ENCODE results near the gene PLA2G4B. TPM values are rescaled to one million over a fixed set of nuclear protein-coding genes. Genes with fewer than 3 reads are reported as not detected.

The PLA2G4B gene
- 8.6 and 11.1 TPM in 2 replicates for total RNA-seq

- intact Hi-C loops (cut with micrococcal nuclease), result no loop called here
These were observed at the start of gene PLA2G4B for GRCh38 chr15:41838400-41838897. TSS of gene PLA2G4B (plus strand) at chr15:41838847. CDS start at chr15:41838914, 67 bp downstream.

DNA sequence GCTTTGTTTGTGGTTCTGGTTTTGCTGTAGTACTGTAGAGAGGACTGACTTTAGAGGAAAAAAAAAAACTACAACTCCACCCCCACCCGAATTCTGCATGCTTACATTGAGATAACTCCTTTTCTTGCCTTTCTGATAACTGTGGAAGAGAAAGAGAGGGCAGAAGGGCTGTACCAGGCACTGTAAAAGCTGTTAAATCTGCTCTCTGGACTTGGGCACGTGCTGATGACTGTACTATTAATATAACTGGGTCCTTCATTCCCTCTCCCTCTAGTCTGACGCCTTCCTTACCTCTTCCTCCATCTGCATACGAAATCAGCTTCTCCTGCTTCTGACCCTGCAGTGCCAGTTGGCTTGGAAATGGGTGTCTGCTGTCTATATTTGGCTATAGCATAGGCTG lies 49.4 kb upstream of the PLA2G4B start:
- intact Hi-C loops (cut with micrococcal nuclease), result no loop called here

DNA sequence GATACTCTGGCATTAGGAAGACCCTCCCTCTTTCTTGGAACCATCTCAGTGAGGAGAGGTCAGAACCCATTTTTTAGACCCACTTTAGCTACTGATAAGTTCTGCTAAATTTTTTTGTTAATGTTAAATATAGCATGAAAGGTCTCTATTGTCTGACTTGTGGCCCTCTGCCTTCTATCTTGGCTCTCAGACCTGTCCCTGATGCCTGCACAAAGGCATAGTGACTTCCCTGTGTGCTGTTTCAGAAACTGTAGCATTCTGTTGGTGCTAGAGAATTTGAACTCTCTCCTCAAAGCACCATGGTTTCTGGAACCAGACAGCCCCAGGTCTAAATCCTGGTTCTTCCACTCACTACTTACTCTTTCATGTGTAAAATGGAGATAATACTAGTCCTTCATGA lies 49.0 kb upstream of the PLA2G4B start:
- intact Hi-C loops (cut with micrococcal nuclease), result no loop called here

- intact Hi-C loops (cut with micrococcal nuclease), result no loop called here
These were observed 48.5 kb upstream of the PLA2G4B start for GRCh38 chr15:41790169-41790568.

GRCh38 chr15:41790756-41791546 lies 47.7 kb upstream of the PLA2G4B start:
- intact Hi-C loops (cut with micrococcal nuclease), result no loop called here

- intact Hi-C loops (cut with micrococcal nuclease), result no loop called here
These were observed 47.1 kb upstream of the PLA2G4B start for GRCh38 chr15:41791547-41791937.

DNA sequence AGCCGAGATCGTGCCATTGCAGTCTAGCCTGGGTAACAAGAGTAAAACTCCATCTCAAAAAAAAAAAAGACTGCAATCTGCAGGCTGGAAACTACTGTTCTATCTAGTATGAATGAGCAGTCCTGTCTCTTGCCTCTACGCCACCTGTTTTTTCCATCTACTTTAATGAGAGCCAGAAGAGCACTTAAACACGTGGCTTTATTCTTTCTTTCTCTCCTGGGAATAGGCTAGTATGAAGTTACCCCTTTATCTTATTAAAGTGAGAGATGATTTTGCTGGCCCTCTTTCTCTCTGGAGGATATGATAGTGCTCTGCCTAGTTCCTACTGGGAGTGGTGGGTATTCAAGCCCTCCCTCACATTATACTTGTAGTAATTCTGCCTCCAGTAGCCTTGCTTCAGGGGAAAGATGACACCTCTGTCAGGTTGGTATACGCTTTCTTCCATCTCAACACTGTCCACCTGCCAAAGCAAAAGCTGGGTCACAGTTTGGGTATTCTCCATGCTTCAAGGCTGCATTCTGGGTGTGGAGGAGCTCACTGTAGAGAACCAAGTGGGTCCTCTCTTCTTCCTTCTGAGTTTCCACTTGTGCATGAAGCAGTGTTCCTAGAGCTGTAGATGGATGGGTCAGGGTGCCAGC lies 46.5 kb upstream of the PLA2G4B start:
- intact Hi-C loops (cut with micrococcal nuclease), result no loop called here

- intact Hi-C loops (cut with micrococcal nuclease), result no loop called here
These were observed 44.6 kb upstream of the PLA2G4B start for GRCh38 chr15:41794081-41794480.

DNA sequence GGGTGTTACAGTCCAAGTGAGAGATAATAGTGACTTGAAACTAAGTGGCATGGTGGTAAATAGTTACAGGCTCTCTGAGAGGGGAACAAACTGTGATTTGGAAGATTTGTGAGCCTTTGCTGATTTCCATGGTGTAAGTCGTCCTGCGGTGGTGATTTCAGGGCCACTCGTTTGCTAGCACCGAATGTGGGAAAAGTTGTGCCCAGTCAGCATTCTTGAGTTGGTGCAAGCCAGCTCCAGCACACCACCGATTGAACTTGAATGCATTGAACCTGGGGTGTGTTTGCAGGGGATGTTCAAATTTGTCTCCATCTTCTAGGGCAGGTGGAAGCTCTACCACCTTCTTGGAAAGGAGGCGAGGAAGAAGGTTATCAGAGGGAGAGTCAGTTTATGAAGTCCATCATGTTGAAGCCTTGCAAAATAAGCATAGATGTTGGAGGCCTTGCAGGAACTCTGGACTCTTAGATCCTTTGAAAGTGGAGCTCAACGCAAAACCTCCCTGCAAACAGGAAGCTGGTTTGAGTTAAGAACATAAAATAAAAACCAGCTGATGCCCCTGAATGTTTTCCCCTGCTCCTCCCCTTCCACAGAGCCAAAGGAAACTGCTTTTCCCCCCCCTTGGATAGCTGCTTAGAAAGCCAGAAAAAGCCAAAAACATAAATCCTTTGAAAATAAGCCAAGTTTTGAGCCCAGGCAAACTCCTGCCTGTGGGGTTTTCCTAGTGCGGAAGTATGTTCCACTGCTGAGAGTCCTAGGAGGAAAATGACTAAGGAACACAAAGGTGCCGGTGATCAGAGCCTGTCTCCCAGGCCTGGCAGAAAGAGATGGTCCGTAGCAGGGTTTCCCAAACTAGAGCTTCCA lies 42.4 kb upstream of the PLA2G4B start:
- intact Hi-C loops (cut with micrococcal nuclease), result no loop called here

DNA sequence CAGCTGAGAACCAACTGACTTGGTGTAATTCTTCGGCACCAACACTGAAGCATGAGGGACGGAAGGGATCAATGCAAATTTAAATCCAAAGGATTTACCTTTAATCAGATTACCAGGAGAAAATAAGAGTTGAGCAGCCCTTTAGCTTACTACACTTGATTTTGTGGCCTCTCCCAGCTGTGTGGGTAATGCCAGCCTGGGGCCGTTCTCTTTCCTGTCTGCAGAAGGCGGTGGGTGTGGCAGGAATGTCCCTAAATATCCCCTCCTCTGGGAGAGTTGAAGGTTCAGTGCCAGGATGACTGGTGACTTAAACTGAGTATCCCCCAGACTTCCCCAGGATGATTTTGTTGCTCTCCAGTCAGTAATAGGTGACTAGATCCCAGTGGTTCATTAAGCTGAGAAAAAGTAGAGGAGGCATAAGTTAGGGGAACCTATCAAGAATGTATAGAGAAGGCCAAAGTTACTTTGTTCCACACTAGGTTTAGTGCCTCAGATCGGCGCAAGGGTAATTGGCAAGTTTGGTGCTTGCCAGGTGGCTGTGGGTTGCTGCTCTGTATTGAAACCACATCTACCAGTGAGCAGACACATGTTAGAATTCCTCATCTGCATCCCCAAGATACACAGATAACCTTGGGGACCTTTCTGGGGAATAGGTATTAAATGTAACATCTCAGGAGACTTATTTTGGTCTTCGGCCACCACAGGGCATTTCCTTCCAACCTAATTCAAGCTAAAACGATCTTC lies 41.3 kb upstream of the PLA2G4B start:
- intact Hi-C loops (cut with micrococcal nuclease), result no loop called here

- intact Hi-C loops (cut with micrococcal nuclease), result no loop called here
These were observed 39.8 kb upstream of the PLA2G4B start for GRCh38 chr15:41798607-41799487.

GRCh38 chr15:41799488-41799805 lies 39.2 kb upstream of the PLA2G4B start:
- intact Hi-C loops (cut with micrococcal nuclease), result no loop called here

GRCh38 chr15:41801185-41801584 lies 37.5 kb upstream of the PLA2G4B start:
- intact Hi-C loops (cut with micrococcal nuclease), result no loop called here

- intact Hi-C loops (cut with micrococcal nuclease), result no loop called here
These were observed 36.7 kb upstream of the PLA2G4B start for GRCh38 chr15:41801850-41802455.

DNA sequence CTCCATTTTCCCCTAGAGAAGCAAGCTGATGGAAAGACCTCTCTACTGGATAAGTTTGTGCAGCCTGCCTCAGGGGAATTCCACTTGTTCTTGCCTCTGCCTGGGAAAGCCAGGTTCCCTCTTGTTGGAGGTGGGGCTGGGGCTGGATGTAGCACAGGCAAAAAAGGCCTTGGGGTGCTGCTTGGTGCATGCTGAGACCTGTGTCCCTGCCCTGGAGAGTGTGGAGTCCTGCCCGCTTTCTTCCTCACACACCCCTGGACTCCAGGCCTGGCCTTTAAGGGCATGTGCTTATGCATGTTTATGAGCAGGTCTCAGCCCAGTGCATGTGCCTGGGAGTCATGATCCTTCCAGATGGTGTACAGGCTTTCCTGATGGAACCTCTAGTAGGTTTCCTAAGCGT lies 34.3 kb upstream of the PLA2G4B start:
- intact Hi-C loops (cut with micrococcal nuclease), result no loop called here

DNA sequence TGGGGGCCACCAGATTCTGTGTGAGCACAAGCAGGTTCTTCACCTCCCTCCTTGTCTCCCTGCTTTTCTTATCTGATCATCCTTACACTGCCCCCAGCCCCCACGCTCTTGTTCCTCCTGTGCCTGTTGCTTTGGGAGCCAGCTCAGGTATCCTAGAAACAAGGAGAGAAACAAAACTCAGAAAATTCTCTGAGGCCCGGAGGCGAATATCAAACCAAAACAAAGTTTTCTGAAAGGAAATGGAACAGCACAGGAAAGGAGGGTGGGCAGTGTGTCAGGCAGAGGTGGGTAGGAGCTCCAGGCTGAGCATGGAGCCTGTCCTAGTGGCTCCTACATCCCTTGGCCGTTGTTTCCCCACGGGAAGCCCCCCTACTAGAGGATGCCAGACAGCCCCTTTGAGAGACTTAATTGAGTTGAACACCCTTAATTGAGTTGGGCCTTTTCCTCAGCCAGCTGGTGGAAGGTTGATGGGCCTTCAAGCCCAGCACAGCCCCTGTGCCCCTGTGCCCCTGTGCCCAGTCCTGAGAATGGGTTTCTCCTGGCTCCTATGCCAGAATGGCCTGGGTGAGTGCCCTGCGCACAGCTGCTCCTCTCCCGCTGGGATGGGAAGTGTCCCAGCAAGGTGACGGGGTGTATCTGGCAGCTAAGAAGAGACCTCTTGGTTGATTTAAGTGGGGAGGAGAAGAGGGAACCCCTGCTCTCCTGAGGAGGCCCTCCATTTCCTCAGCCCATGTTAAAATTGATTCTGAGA lies 33.6 kb upstream of the PLA2G4B start:
- intact Hi-C loops (cut with micrococcal nuclease), result no loop called here

- intact Hi-C loops (cut with micrococcal nuclease), result no loop called here
These were observed 32.9 kb upstream of the PLA2G4B start for GRCh38 chr15:41805711-41806110.

GRCh38 chr15:41806291-41807181 lies 32.1 kb upstream of the PLA2G4B start:
- intact Hi-C loops (cut with micrococcal nuclease), result no loop called here

Data from T-helper 2 cell treated with Interferon-gamma antibody and Interleukin-4, amounts not matched to agents 100 ng/mL and 5 ng/mL, for 36 hours (primary cell).